HG03064 (cell line): Measurements from ENCODE around the gene MYO1D.
A peak's percentile ranks its signal among the peaks of the same experiment; 100 is the strongest.

Experiments used
- ATAC-seq: cut with Tn5 transposase; IDR thresholded peaks from one replicate; pipeline ENCODE4 v1.9.1; 2021; ENCODE audit warnings: low read depth; ENCODE audit not compliant: unreplicated experiment

The MYO1D gene

GRCh38 chr17:32519228-32520103, 357.5 kb downstream of the MYO1D start:
- no peak for ATAC-seq

DNA sequence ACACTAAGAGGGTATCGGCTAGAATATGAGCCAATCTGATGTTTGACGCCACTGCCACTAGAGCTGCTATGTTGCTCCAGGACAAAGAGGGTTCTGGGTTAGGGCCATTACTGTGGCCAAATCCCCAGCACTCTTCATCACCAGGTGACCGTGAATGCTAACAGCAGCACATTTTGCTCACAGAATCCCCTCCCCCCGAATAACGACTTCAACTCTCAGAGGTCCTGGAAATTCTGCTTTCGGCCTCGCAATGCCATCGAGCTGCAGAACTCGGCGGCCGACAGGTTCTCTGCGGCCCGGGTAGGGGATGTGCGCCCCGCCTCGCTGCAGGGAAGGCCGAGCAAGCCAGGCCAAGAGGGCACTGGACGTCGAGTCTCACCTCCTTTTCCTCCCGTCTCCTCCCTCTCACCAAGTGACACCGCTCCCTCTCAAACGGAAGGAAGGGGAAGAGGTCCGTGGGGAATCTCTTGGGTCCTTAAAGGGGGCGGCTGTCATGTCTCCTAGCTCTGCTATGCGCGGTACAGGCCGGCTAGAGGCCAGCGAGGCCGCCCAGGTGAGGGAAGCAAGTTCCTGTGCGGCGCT, 358.2 kb downstream of the MYO1D start:
- no peak for ATAC-seq

DNA sequence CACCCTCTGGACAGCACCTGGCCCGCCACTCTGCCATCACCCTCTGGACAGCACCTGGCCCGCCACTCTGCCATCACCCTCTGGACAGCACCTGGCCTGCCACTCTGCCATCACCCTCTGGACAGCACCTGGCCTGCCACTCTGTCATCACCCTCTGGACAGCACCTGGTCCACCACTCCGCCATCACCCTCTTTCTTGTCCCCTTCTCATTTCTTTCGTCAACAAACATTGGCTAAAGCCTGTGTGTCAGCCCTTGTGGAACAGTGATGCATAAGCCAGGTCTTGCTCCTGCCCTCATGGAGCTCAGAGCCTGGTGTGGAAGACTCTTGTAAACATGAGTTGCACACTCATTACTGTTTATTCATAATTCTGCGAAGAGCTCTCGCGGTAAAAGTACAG, 358.9 kb downstream of the MYO1D start:
- no peak for ATAC-seq

- ATAC-seq, result no peak
Observed at GRCh38 chr17:32516940-32517701, 359.8 kb downstream of the MYO1D start.

GRCh38 chr17:32516450-32516849, 360.5 kb downstream of the MYO1D start:
- ATAC-seq, result no peak

DNA sequence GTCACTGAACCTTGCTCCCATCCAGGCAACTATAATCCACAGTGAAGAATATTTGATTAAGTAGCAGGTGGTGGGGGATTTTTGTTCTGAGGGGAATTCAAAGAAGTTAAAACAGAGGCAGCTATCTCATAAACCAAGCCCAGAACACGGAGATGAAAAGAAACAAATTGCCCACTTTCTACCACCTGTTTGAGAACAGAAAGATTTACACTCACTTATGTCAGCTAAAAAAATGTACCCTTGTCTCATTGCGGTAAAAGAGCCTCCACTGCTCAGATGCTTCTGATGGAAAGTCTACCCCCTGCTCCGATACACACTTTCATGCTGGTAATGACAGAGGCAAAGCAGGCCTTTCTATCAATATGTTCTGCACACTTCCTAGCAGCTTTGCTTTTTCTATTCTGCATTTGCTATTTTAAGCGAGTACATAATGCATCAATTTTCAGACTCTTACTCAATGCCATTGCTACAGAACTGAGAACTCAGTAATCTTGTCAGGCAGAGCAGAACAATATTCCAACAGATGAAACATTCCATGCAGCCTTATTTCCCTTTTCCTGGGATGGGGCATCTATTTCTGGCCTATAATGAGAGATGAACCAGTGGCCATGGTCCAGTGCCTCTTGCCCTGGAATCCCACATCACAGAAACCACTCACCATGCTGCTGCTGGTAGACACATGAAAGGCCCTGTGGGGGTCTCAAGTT, 361.1 kb downstream of the MYO1D start:
- no peak for ATAC-seq

DNA sequence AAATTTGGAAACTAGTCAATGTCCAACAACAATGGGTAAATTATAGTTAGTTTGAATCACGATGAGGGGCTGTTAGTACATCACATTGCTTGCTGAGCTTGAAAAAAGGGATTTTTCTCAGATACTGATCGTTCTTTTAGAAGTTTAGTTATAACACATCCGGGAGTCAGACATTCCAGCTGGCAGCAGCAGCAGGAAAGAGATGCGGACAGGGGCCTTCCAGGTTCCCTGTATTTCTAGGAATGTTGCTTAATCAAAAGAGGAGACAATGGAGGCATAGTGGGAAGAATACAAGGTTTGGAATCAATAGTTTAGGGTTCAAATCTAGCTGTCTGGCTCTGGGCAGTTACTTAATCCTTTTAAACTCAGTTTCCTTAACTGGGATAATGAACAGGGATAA, 362.3 kb downstream of the MYO1D start:
- no peak for ATAC-seq

GRCh38 chr17:32513579-32513978, 363.3 kb downstream of the MYO1D start:
- no peak for ATAC-seq

GRCh38 chr17:32512328-32512727, 364.6 kb downstream of the MYO1D start:
- no peak for ATAC-seq

GRCh38 chr17:32510466-32510865, 366.5 kb downstream of the MYO1D start:
- ATAC-seq, result no peak

DNA sequence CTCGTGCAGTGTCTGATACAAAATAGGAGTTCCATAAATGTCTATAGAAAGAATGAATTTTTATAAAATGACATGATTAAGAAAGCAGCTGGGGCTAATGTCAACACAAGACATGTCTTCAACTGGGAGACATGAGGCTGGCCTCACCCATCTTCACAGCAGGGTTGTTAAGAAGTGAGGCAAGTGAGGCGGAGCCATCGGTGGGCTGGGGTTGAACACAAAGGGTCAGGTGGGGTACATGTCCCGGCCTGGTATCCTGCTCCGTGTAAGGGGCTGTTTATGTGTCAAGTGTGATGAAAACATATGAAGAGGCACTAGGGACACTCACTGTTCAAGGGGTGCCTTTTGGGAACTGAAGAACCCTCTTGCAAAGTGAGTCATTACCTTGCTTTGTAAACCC, 368.0 kb downstream of the MYO1D start:
- no peak for ATAC-seq

- no peak for ATAC-seq
Observed at GRCh38 chr17:32504166-32504990, 372.5 kb downstream of the MYO1D start.

DNA sequence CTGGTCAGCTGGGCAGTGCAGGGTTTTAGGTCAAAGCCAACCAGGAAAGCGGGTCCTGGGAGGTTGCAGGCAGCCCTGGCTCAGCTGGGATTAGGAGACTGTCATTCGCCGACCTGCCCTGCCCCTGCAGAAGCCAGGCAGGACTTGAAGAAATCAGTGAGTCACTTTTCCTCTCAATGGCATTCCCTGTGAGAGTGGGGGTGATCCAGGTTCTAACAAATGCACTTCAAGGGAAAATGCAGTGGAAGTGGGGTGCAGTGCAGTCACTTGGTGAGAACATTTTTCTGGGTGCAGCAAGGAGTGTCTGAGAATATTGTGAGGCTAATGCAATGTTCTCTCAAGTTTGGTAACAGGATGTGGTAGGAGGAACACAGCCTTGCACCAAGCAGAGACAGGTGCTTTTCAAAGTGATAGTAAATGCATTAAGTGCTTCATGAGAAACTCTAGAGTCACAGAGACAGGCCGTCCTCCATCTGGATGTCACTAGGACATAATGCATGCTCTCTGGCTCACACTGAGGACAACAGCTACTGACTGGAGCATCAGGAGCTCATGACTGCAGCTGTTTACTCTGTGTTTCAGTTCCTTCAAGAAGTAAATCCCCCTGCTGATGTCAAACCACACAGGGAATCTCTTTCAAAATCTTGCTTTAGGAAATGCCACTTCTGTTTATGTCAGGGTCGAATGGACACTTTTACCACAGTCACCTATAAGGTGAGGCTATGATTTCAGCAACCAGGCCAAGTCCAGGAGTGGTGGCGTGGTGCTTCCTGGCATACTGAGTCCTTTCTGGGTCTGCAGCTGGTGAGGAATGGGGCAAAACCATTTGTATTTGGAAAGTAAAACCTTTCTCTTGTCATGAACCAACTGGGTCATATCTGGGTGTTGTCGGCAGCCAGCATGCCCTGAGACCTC, 373.4 kb downstream of the MYO1D start:
- ATAC-seq, result peak; percentile 82

DNA sequence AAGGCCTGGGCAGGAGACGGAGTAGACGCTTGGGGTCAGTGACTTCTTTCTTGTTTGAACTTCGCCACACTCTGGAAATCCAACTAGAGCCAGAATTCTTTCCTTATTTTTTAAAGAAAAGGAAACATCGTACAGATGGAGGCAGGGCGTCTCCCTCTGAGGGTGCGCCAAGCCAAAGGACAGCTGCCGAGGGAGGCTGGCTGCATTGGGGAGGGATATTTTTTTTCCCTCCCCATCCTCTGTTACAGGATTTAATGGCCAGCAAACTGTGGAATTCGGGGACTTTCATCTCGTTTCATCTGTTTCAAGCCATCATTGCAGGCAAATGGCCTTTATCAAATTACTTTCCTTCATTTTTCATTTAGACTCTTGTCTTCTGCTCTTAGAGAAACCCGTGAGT, 374.2 kb downstream of the MYO1D start:
- ATAC-seq, result no peak

- no peak for ATAC-seq
Observed at GRCh38 chr17:32502013-32502412, 374.9 kb downstream of the MYO1D start.

- no peak for ATAC-seq
Observed at GRCh38 chr17:32498391-32498790, 378.5 kb downstream of the MYO1D start.

DNA sequence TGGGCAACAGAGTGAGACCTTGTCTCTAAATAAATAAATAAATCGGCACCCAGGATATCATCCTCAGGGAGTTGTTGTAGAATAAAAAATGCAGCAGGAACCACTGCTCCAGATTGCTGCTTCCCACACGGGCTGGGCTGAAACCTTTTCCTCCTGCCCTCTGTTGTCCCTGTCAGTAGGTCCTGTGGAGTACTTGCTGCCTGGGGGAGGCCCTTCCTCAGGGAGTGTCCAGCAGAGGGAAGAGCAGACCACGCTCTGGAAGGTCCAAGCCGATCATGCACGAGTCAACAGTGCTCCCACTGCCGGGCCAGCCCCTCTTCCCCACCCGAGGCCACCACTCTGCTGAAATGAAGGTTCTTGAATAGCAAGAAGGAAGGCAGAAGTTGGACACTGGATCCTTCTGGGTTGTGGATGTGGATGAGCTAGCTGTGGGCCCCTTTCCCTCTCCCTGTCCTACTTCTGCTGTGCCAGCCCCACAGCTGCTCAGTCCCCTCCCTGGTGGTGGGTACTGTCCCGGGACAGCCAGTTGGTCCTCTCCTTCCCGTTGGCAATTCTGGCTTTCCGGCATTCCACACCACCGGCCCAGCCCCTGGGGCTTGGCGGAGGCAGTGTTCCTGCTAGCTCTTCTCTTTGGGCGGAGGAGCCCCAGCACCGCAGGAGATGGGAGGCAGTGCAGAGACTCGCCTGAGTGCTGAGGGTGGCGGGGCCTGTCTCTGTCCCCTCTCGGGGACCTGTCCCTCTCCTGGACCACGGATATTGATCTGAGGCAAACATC, 379.3 kb downstream of the MYO1D start:
- no peak for ATAC-seq

- no peak for ATAC-seq
Observed at GRCh38 chr17:32496395-32497073, 380.4 kb downstream of the MYO1D start.
